ENCODE data around the gene SLC37A4. TPM values are rescaled to one million over a fixed set of nuclear protein-coding genes. Genes with fewer than 3 reads are reported as not detected.

The SLC37A4 gene
- total RNA-seq, result 16.4 and 19.7 TPM in 2 replicates

GRCh38 chr11:119030329-119031047 lies at the start of gene SLC37A4:
TSS of gene SLC37A4 (minus strand) at chr11:119030877.
- intact Hi-C loops (cut with micrococcal nuclease), result loop anchor here (1.0 to 2.0 kb wide), 15 partner anchors 12 to 1215 kb away; partner anchors contain the start of genes CENATAC, DDX6, DPAGT1 and HINFP

GRCh38 chr11:119078675-119079420 lies 48.2 kb upstream of the SLC37A4 start:
- intact Hi-C loops (cut with micrococcal nuclease), result no loop called here

- intact Hi-C loops (cut with micrococcal nuclease), result no loop called here
Measured at GRCh38 chr11:119077839-119078238, 47.2 kb upstream of the SLC37A4 start.

- intact Hi-C loops (cut with micrococcal nuclease), result loop anchor here (1.0 kb wide), 11 partner anchors 10 to 271 kb away; partner anchors contain the start of genes CBL, CENATAC, HINFP and HYOU1
Measured at GRCh38 chr11:119067371-119068222, 36.9 kb upstream of the SLC37A4 start, which contains the start of gene VPS11. TSS of gene VPS11 (plus strand) at chr11:119067818. CDS start at chr11:119067824, 6 bp downstream.

DNA sequence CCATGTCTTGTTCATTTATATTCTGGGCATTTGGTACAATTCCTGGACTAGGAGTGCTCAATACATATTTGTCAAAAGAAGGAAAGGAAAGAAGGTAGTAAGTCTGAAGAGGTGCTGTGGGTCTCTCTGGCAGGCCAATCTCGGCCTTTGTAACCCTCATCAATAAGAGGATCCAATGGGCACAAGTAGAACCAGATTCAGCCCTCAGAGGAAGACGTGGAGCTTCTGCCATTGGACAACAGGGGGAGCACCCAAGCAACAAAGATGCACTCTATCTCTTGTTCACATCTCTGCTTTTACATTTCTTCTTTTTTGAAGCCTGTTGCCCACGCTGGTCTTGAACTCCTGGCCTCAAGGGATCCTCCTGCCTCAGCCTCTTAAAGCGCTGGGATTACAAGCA lies 34.7 kb upstream of the SLC37A4 start:
- intact Hi-C loops (cut with micrococcal nuclease), result loop anchor here (1.0 kb wide), 2 partner anchors 132 to 258 kb away; no protein-coding TSS in a partner anchor

DNA sequence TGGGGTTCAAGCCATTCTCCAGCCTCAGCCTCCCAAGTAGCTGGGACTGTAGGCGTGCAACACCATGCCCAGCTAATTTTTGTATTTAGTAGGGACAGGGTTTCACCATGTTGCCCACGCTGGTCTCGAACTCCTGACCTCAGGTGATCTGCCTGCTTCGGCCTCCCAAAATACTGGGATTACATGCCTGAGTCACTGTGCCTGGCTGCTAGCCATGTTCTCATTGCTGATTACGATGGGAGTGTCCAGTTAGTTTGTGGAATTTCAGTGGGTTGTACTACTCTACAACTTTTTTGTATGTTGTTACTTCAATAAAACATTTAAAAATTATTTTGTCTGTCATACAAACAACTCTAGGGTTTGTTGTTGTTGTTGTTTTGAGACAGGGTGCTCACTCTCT lies 32.1 kb upstream of the SLC37A4 start:
- intact Hi-C loops (cut with micrococcal nuclease), result no loop called here

- intact Hi-C loops (cut with micrococcal nuclease), result no loop called here
Measured at GRCh38 chr11:119061256-119061655, 30.6 kb upstream of the SLC37A4 start.

DNA sequence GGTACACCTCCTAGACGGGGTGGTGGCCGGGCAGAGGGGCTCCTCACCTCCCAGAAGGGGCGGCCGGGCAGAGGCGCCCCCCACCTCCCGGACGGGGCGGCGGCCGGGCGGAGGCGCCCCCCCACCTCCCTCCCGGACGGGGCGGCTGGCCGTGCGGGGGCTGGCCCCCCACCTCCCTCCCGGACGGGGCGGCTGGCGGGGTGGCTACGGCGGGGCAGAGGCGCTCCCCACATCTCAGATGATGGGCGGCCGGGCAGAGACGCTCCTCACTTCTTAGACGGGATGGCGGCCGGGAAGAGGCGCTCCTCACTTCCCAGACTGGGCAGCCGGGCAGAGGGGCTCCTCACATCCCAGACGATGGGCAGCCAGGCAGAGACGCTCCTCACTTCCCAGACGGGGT lies 28.5 kb upstream of the SLC37A4 start:
- intact Hi-C loops (cut with micrococcal nuclease), result loop anchor here (5.0 kb wide), 1 partner anchor 323 kb away; the partner anchor contains the start of gene USP2

DNA sequence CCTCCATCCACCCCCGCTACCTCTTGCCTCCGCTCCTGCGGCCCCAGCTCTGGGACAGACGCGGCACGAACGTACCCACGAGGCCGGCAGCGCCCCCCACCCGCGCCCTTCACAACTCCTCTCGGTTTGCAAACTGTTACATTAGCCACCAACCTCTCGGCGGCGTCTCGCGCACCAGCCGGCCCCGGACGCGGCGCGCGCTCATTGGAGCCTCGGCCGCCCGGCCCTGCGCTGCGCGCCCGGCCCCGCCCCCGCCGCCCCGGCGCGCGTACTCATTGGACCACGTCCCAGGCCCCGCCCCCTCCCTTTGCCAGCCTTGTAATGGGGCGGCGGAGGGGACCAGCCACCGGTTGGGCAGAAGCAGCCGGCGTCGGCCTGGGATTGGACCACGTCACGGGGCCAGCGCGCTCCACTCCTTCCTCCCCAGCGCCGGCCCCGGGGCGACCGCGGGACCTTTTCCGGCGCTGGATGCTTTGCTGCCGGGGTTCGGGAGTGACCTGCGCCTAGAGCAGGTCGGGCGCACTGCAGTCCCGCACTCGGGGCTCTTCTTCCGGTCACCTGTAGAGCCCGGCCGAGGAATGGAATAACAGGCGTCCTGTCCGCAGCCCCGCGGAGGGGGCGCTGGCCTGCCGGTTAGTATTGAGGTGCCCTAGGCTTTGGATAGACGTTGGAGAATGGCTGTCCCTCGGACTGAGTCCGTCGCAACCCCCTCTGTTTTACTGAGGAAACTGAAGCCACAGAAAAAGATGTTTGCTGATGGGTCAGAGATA lies 26.5 kb upstream of the SLC37A4 start, which contains the start of gene HYOU1:
Gene HYOU1 (minus strand): TSS at position 206 of the 770 bp plus-strand sequence. CDS start 1,045 bp downstream, outside the sequence.
- intact Hi-C loops (cut with micrococcal nuclease), result loop anchor here (1.0 to 5.0 kb wide), 16 partner anchors 10 to 325 kb away; partner anchors contain the start of genes CENATAC, DPAGT1, HINFP and HMBS

GRCh38 chr11:119056421-119056999 lies 25.8 kb upstream of the SLC37A4 start:
- intact Hi-C loops (cut with micrococcal nuclease), result loop anchor here (2.0 to 5.0 kb wide), 4 partner anchors 128 to 326 kb away; partner anchors contain the start of gene USP2

DNA sequence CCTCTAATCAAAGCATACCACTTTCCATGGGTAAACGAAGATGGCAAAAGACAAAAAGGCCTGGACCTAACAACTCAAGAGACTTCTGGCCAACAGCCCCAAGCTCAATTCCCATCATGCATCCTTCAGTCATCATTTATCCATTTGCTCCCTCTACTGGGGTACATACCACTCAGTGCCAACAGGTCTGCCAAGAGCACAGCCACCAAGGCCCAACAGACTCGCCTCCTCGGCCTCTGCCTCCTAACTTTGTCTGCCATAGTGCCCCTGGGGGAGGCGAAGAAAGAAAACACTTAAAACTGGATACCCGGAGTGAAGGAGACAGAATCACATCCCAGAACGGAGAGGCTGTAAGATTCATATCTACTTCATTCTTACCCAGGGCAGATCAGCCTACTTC lies 25.2 kb upstream of the SLC37A4 start:
- intact Hi-C loops (cut with micrococcal nuclease), result loop anchor here (2.0 to 5.0 kb wide), 4 partner anchors 127 to 326 kb away; partner anchors contain the start of gene USP2

- intact Hi-C loops (cut with micrococcal nuclease), result no loop called here
Measured at GRCh38 chr11:119054418-119054817, 23.7 kb upstream of the SLC37A4 start.

- intact Hi-C loops (cut with micrococcal nuclease), result no loop called here
Measured at GRCh38 chr11:119052163-119052814, 21.6 kb upstream of the SLC37A4 start.

DNA sequence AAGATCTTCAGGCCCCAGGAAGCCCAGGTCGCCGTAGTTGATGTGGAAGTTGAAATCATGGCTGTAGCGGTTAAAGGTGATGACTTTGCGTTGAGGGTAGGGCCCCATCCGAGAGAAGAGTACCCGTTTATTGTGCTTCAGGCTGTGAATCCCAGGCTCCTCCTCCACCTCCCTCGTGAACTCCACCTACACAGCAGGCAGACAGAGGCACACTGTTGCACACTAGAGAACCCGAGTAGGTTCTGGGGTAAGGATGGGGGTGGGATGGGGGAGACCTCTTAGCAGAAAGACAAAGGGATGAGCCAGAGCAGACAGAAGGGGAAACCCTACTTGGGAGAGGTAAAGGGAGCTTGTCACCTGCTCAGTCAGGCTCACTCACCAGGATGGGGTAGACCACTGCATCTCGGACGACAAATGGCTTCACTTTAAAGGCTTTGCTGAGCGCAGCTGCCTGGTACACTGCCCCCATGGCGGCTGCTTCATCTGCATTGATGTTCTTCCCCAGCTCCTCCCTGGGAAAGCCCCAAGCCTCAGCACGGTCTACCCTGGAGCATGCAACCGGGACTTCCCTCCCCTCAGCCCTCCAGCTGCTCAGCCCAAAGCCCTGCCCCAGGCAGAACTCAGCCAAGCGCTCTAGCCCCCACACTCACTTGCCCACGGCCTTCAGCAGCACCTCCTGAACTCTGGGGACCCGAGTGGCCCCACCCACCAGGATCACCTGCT lies 20.9 kb upstream of the SLC37A4 start:
- intact Hi-C loops (cut with micrococcal nuclease), result no loop called here

- intact Hi-C loops (cut with micrococcal nuclease), result no loop called here
Measured at GRCh38 chr11:119049081-119049480, 18.4 kb upstream of the SLC37A4 start.

DNA sequence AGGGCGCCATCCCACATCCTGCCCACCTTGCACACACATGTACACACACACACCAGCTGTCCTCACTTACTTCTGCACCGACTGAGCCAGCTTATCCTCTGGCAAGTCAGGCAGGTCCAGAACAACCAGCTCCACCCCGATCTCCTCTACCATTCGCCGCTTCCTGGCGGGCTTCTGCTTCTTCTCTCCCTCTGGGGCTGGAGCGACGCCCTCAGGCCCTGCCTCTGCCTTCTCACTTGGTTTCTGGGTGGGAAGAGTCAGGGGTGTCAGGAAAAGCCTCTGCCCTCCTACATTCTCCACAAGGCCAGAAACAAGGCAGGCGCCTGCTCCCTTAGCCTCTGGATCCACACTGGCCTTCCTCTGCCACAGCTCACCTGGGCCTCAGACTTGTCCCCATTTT lies 18.0 kb upstream of the SLC37A4 start:
- intact Hi-C loops (cut with micrococcal nuclease), result no loop called here

DNA sequence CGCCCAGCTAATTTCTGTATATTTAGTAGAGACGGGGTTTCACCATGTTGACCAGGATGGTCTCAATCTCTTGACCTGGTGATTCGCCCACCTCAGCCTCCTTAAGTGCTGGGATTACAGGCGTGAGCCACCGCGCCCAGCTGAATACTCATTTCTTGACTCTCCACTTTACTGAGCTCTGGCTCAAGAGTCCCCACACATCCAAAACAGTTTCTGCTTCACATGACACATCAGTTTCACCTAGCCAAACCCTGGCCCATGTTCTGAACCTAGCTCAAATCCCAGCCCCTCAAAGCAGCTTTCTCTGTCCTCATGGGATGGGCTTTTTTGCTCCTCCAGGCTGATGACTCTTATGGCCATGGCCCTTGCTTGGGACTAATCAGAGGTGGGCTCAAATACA lies 16.5 kb upstream of the SLC37A4 start:
- intact Hi-C loops (cut with micrococcal nuclease), result no loop called here

GRCh38 chr11:119046489-119046888 lies 15.8 kb upstream of the SLC37A4 start:
- intact Hi-C loops (cut with micrococcal nuclease), result no loop called here
